Mesendoderm (in vitro differentiated cells): ENCODE results near the gene MRPL34.

Source experiments
- DNase-seq: peaks from one replicate; pipeline ENCODE4 v3.0.0; 2013
- H2AK5ac ChIP-seq: 2 replicates; pipeline ENCODE4 v1.6.1; 2013; ENCODE audit warnings: low read length, inconsistent platforms
- H2BK120ac ChIP-seq: 2 replicates; pipeline ENCODE4 v1.6.1; 2013; ENCODE audit warnings: low read depth, mild to moderate bottlenecking, low read length, moderate library complexity, mixed read lengths
- H2BK15ac ChIP-seq: replicated peaks from 2 replicates; pipeline ENCODE4 v1.6.1; 2013; ENCODE audit warnings: low read depth, mild to moderate bottlenecking, moderate library complexity
- H2BK5ac ChIP-seq: 2 replicates; pipeline ENCODE4 v1.6.1; 2013; ENCODE audit warnings: low read length, inconsistent platforms
- H3K18ac ChIP-seq: 2 replicates; pipeline ENCODE4 v1.6.1; 2013; ENCODE audit warnings: mild to moderate bottlenecking, low read length, mixed read lengths
- H3K23ac ChIP-seq: one replicate; pipeline ENCODE4 v1.6.1; 2013; ENCODE audit warnings: low read length
- H3K27ac ChIP-seq: 2 replicates; pipeline ENCODE4 v1.5.1; 2013; ENCODE audit warnings: low read depth, mild to moderate bottlenecking, inconsistent platforms, low read length, moderate library complexity
- H3K27me3 ChIP-seq: 2 replicates; pipeline ENCODE4 v1.6.1; 2013; ENCODE audit warnings: low read length, control low read depth, mild to moderate bottlenecking, inconsistent platforms; ENCODE audit not compliant: insufficient read depth, poor library complexity
- H3K36me3 ChIP-seq: 2 replicates; pipeline ENCODE4 v1.6.1; 2013; ENCODE audit warnings: low read length, inconsistent platforms; ENCODE audit not compliant: control insufficient read depth, insufficient read depth
- H3K4ac ChIP-seq: one replicate; pipeline ENCODE4 v1.6.1; 2013; ENCODE audit warnings: low read depth, mild to moderate bottlenecking, low read length, moderate library complexity
- H3K4me1 ChIP-seq: 2 replicates; pipeline ENCODE4 v1.6.1; 2013; ENCODE audit warnings: low read depth, low read length, inconsistent platforms; ENCODE audit not compliant: control insufficient read depth
- H3K4me2 ChIP-seq: 2 replicates; pipeline ENCODE4 v1.6.1; 2013; ENCODE audit warnings: low read length
- H3K4me3 ChIP-seq: 2 replicates; pipeline ENCODE4 v1.5.1; 2013; ENCODE audit warnings: mild to moderate bottlenecking, low read length
- H3K56ac ChIP-seq: one replicate; pipeline ENCODE4 v1.6.1; 2013; ENCODE audit warnings: low read length
- H3K79me1 ChIP-seq: 2 replicates; pipeline ENCODE4 v1.6.1; 2013; ENCODE audit warnings: low read length, inconsistent platforms
- H3K79me2 ChIP-seq: 2 replicates; pipeline ENCODE4 v1.6.1; 2013; ENCODE audit warnings: mild to moderate bottlenecking, low read length; ENCODE audit not compliant: control insufficient read depth, insufficient read depth
- H3K9ac ChIP-seq: 2 replicates; pipeline ENCODE4 v1.6.1; 2013; ENCODE audit warnings: low read length, inconsistent platforms
- H4K5ac ChIP-seq: one replicate; pipeline ENCODE4 v1.6.1; 2013; ENCODE audit warnings: low read length
- H4K8ac ChIP-seq: one replicate; pipeline ENCODE4 v1.6.1; 2013; ENCODE audit warnings: low read depth, mild to moderate bottlenecking, control low read depth, low read length, moderate library complexity
- WGBS: extraction: QIAGEN DNeasy Blood & Tissue Kit; methylation state at CpG from one replicate; pipeline ENCODE4 v1.1.7; 2013; ENCODE audit warnings: low lambda C conversion rate, missing lambda C conversion rate; ENCODE audit not compliant: insufficient coverage; ENCODE audit errors: extremely low coverage; 5-methylcytosine and 5-hydroxymethylcytosine counted together

The MRPL34 gene

GRCh38 chr19:17351815-17352435 lies 46.3 kb downstream of the MRPL34 start:
- H3K4me3 ChIP-seq = no peak overlapping the region

GRCh38 chr19:17352608-17353280 lies 47.1 kb downstream of the MRPL34 start:
- H4K5ac ChIP-seq = no peak overlapping the region
- no peak overlapping the region for H3K18ac ChIP-seq
- no peak overlapping the region for H3K23ac ChIP-seq
- no peaks in the 10 kb centered on the region for H3K36me3 ChIP-seq
- no peaks in the 10 kb centered on the region for H3K4me1 ChIP-seq
- WGBS = no CpG with 5 or more reads among the region's 14 CpGs
- H3K79me1 ChIP-seq = no peaks in the 10 kb centered on the region
- DNase-seq = no peak
- H3K56ac ChIP-seq = peak overlapping the region; percentile 25
- no peak overlapping the region for H2AK5ac ChIP-seq
- no peak overlapping the region for H2BK120ac ChIP-seq
- H3K27me3 ChIP-seq = no peaks in the 10 kb centered on the region
- no peak overlapping the region for H4K8ac ChIP-seq
- H3K9ac ChIP-seq = no peak overlapping the region
- no peaks in the 10 kb centered on the region for H3K79me2 ChIP-seq
- H2BK15ac ChIP-seq = no peak overlapping the region
- no peak overlapping the region for H3K4me2 ChIP-seq
- no peak overlapping the region for H3K27ac ChIP-seq
- no peak overlapping the region for H2BK5ac ChIP-seq
- H3K4ac ChIP-seq = no peak overlapping the region
- no peak overlapping the region for H3K4me3 ChIP-seq

More at GRCh38 chr19:17351815-17352435, 46.3 kb downstream of the MRPL34 start:
- H3K9ac ChIP-seq = no peak overlapping the region
- WGBS = no CpG with 5 or more reads among the region's 45 CpGs
- no peak overlapping the region for H3K56ac ChIP-seq
- H3K79me1 ChIP-seq = no peaks in the 10 kb centered on the region
- no peak overlapping the region for H2BK15ac ChIP-seq
- H2AK5ac ChIP-seq = no peak overlapping the region
- no peak overlapping the region for H2BK120ac ChIP-seq
- H3K36me3 ChIP-seq = no peaks in the 10 kb centered on the region
- H4K8ac ChIP-seq = no peak overlapping the region
- H3K4ac ChIP-seq = no peak overlapping the region
- no peak overlapping the region for H2BK5ac ChIP-seq
- H3K4me1 ChIP-seq = no peaks in the 10 kb centered on the region
- H3K23ac ChIP-seq = no peak overlapping the region
- no peak overlapping the region for H3K27ac ChIP-seq
- no peaks in the 10 kb centered on the region for H3K79me2 ChIP-seq
- H4K5ac ChIP-seq = no peak overlapping the region
- H3K18ac ChIP-seq = no peak overlapping the region
- no peak overlapping the region for H3K4me2 ChIP-seq
- H3K27me3 ChIP-seq = no peaks in the 10 kb centered on the region
- DNase-seq = no peak

GRCh38 chr19:17353386-17353785 lies 47.7 kb downstream of the MRPL34 start:
- H3K4ac ChIP-seq = no peak overlapping the region
- no peaks in the 10 kb centered on the region for H3K79me1 ChIP-seq
- H3K9ac ChIP-seq = no peak overlapping the region
- no peak overlapping the region for H3K27ac ChIP-seq
- no peaks in the 10 kb centered on the region for H3K4me1 ChIP-seq
- H3K56ac ChIP-seq = peak overlapping the region; percentile 25
- no peak overlapping the region for H3K18ac ChIP-seq
- no peak for DNase-seq
- H4K8ac ChIP-seq = no peak overlapping the region
- no peak overlapping the region for H4K5ac ChIP-seq
- no peak overlapping the region for H2BK15ac ChIP-seq
- H3K27me3 ChIP-seq = no peaks in the 10 kb centered on the region
- no peak overlapping the region for H3K23ac ChIP-seq
- no peak overlapping the region for H2BK120ac ChIP-seq
- WGBS = no CpG with 5 or more reads among the region's 8 CpGs
- no peak overlapping the region for H2AK5ac ChIP-seq
- H2BK5ac ChIP-seq = no peak overlapping the region
- H3K4me3 ChIP-seq = no peak overlapping the region
- no peaks in the 10 kb centered on the region for H3K79me2 ChIP-seq
- no peak overlapping the region for H3K4me2 ChIP-seq
- no peaks in the 10 kb centered on the region for H3K36me3 ChIP-seq
